GM19395 (cell line): ENCODE data around the gene LBX1.

Source experiments
- ATAC-seq: cut with Tn5 transposase; IDR thresholded peaks from one replicate; pipeline ENCODE4 v1.9.1; 2021; ENCODE audit warnings: mild to moderate bottlenecking, moderate library complexity; ENCODE audit not compliant: unreplicated experiment

The LBX1 gene, protein sequence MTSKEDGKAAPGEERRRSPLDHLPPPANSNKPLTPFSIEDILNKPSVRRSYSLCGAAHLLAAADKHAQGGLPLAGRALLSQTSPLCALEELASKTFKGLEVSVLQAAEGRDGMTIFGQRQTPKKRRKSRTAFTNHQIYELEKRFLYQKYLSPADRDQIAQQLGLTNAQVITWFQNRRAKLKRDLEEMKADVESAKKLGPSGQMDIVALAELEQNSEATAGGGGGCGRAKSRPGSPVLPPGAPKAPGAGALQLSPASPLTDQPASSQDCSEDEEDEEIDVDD

DNA sequence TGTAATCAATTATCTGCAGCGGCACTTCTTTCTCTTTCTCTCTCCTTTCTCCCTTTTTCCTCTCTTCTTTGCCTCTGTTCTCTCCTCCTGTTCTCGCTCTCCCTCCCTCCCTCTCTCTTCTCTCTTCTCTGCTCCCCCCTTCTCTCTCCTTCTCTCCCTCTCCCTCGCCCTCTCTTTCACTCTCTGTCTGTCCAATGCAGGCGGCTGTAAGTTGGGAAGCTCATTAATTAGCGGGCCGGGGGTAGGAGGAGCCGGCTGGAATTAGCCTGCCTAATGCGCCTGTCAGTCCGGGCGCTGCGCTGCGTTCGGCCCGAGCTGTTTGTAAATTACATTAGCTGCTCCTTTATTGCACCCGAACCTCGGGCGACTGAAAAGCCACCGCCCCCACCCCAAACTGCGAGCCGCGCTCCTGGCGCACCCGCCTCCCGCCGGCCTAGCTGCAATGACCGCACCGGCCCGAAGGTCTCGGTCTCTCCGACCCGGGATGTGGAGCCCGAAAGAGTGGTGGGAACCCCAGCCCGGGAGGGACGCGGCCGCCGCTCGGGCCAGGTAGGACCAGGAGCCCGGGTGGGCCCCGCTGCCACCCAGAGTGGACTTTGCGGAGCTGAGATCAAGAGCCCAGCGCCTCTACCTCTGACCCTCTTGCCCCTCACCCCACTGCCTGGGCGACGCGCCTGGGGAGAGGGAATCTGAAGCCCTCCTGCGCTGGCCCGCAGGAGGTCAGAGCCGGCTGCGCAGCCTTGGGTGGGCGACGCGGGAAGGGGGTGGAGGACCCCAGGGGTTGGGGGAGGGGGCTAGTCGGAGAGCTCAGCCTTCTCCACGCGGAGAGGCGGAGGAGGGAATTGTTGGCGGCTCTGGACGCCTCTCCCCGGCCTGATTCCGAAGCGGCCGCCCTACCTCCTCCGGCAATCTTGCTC, at the start of gene LBX1:
Gene LBX1 (minus strand): TSS at position 198 of the 917 bp plus-strand sequence. CDS start 648 bp downstream, outside the sequence.
- no peak for ATAC-seq

DNA sequence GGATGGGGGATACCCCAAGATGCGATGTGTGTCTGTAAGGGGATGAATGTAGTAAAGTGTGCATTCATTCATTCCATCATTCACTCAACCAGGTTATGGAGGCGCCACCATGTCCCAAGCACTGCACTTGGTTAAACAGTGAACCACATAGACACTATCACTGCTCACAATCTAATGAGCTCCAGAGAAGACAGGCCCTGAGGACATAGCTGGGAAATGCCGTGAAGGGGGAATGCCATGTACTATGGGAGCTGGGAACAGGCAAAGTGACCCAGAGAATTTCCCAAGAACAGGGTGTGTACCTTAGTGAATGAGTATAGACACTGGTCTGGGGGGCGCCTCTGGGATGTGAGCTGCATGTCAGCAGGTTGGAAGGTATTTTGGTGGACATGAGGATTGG, 44.5 kb upstream of the LBX1 start:
- no peak for ATAC-seq

DNA sequence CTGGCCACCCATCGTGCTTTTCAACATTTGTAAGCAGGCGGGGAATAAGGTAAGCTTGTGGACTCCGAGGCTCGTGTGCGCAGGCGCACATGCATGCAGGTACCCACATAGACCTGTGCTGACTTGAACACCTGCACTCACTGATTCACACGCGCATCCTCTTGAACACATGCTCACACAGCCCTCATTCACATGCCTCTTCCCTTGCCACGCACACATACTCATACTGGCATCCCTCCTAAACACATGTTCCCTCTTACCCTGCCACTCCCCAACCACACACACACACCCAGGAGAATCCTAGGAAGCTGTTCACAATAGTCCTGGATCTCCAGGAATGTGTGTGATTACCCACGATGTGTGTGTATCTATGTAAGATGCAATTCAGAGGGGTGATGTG, 44.1 kb upstream of the LBX1 start:
- no peak for ATAC-seq

DNA sequence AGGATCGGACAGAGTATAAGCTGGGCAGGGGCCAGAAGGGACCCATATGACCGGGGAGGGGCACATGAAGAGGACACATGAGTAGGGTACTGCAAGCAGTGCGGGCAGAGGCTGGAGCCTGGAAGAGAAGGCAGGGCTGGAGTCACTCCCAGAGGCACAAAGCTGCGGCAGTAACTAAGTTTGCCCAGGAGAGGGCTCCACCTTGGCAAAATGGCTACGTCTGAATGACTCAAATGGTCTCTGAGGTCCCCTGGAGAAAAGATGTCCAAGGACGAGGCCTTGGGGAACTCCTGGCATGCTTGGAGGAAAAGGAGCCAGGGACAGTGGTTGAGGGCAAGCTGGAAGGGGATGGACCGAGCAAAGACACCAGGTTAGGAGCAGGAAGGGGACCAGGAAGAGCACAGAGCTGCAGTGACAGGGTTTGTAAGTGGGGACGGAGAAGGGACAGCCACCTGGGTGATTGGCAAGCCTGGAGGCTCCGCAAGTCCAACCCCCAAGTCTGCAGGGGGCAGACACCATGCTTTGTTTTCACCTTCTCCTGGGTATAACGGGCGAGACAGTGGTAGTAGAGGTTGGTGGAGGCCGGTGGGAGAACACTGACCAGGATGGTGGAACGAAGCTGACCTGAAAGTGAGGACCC, 43.1 kb upstream of the LBX1 start:
- ATAC-seq, result no peak

DNA sequence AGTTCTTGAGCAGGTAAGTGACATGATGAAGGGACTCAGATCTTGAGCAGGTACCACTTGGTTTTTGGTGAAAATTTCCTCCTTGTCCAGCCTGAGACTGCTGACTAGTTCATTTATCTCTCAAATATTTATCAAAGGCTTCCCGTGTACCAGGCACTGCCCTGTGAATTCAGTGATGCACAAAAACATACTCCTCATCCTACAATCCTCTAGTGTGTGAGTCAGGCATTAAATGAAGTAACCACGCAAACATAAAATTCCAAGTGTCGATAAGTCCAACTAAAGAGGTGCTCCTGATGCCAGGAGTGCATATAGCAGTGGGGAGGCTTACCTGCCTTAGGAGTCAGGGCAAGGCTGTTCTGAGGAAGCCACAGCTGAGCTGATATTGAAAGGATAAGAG, 41.5 kb upstream of the LBX1 start:
- ATAC-seq, result no peak

DNA sequence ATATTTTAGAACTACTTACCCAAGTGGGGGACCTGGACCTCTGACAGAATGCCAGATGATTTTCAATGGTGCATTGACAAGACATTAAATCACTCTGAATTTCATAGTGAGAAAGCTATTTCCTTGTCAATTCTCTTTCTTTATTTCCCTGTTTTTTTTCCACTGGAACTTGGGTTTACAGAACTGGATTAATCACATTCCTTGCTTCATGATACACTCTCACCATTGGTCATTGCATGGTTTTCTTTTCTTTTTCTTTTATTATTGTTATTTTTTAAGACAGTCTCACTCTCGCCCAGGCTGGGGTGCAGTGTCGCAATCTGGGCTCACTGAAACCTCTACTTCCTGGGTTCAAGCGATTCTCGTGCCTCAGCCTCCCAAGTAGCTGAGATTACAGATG, 38.5 kb upstream of the LBX1 start:
- ATAC-seq, result no peak

DNA sequence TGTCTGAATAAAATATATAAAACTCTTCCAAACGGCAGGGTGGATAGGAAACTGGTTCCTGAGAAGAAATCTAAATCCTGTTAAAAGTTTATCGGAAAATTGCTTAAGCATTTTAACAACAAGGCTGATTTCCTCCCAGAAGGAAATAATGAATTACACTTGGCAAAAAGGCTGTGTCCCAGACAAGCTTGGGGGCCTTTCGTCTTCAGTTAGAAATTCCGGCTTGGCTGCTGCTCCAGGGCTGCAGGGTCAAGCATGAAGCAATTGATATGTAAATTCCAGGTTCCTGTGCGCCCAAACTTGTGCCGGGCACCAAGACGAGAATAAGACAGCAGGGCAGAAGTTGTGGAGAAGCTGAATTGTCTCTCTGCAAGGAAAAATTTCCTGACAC, 38.0 kb upstream of the LBX1 start:
- ATAC-seq, result no peak

DNA sequence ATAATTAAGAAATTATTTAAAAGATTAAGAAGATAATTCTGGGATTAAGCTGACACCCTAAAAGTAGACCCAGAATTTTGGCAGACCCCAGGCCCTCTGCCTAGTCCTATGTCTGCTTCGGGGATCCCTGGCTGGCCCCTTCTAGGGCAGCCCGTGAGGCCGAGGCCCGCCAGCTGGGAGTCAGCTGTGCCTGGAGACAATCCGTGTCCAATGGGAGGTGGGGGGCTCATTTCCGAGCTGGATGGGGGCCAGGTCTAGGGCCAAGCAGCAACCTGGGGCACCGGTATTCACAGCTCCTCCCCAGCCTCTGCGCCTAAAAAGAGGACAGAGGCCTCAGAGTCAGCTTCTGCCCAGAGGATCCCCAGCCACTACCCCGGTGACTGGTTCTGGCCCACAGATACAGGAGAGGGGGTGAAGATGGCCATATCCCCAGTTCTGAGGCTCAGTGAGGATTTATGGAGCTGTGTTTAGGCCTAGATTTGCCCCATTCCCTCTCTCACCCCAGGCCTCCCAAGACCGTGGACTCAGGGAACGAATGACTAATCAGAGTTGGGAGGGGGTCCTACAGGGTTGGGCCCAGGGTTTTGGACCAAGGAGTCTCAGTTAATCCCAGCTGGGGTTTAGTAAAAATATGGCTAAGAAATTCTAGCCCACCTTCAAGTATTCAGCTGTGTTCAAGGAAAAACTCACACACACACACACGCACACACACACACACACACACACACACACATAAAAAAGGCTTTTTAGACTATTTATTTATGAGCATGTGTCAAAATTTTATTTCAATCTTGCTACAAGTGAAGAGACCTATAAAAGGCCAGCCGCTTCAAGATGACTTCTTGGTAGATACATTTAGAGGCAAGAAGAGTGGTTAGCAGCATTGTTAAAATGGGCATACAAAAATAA, 37.4 kb upstream of the LBX1 start:
- ATAC-seq, result no peak

DNA sequence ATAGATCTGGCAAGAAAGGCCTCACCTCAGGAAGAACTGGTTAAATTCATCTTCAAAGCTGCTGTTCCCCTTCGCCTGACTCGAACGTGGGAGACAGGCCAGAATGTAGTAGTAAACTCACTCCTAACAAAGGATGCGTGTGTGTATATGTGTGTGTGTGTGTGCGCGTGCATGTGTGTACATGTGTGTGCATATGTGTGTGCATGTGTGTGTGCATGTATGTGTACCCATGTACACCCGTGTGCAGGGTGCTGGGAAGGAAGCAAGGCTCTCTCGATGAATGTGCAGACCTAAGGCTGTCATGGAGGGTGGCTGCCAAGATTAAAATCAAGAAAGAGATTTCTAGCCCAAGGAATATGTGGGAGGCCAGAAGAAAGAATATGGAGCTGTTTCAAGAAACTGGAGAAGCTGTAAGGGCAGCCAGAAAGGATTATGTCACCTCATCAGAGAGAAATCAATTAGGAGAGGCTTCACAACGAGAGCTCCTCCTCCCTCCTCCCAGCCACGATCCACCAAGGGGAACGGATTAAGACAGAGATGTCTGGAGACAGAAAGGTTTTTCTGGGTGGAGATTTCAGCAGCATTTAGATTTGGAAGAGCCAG, 34.0 kb upstream of the LBX1 start:
- ATAC-seq, result no peak

DNA sequence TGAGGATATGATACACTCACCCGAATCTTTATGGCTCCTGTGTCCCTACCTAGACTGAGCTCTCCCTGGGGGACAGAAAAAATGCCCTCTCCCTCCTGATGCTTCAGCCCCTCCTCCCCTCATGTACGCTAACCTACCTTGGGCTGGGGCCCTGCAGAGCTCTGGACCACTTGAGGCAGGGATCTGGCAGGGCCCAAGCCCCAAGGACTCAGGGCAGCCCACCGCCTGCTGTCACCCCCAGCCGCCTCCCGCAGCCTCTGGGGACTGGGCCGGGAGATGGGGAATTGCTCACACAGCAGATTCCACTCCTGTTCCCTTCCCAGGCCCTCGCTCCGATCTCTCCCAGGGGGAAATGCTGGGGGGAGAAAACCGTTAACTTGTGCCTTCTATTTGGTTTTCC, 32.9 kb upstream of the LBX1 start:
- no peak for ATAC-seq

DNA sequence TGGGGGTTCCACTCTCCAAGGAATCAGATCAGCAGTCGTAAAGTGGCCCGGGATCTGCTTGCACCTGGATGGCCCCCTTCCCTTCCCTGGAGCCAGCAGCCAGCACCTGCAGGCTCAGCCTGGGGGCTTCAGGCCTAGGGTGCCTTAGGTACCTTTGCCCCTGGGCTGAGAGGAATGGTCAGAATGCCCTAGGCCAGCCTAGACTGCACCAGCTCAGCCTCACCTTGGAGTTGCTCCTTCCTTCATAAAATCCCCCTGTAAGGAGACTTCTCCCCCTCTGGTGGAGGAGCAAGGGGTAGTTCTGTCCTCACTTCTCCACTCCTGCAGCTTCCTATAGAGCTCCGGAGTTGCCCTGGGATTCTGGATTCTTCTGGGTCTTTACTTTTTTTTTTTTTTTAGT, 32.4 kb upstream of the LBX1 start:
- no peak for ATAC-seq

DNA sequence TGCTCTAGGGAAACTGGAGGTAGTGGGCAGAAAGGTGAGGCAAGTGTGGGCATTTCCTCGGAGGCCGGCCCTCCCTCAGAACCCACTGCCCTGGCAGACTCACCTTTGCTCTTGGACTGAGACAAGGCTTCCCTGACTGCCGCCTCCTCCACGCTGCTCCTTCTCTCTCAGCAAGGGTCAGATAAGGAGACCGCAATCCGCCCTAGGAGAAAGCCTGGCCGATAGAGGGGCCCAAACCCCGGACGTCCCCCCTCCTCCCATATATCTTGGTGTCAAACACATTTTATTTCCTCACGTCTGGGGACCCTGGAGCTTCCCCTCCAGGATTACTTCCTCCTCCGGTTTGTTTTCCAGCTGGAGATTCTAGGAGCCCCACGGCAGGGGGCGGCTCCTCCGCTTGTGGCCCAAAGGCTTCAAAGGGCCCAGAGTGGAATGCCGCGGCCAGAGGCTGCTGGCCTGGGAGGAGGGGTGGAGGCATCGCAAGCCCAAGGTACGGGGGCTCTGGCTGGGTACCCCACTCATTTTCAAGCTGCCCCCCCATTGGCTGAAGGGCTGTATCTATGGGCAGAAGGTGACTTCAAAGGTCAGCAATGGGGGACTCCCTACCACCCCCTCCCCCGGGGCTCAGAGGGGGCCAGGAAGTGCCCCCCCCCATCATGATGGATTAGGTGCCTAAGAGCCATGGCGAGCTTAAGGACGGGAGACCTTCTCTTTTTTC, 31.7 kb upstream of the LBX1 start:
- ATAC-seq, result no peak

DNA sequence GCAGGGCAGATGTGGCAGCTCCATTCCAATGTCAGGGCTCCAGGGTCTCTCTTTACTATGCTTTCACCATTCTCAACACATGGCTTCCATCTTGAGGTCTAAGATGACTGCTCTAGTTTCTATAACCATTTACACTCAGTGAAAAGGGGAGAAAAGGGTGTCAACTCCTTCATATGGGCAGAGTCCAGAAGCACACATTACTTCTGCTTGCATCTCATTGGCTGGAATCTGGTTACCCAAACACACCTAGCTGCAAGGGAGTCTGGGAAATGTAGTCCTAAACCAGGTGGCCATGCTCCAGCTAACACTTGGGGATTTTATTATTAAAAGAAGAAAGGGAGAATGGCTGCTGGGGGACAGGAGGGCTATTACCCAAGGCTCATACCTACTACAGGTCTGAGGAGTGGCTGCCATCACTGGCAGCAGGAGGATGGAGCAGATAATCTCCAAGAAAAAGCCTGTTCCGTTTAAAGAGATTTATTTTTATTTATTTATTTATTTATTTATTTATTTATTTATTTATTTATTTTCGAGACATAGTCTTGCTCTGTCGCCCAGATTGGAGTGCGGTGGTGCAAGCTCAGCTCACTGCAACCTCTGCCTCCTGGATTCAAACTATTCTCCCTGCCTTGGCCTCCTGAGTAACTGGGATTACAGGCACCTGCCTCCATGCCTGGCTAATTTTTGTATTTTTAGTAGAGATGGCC, 29.1 kb upstream of the LBX1 start:
- no peak for ATAC-seq

DNA sequence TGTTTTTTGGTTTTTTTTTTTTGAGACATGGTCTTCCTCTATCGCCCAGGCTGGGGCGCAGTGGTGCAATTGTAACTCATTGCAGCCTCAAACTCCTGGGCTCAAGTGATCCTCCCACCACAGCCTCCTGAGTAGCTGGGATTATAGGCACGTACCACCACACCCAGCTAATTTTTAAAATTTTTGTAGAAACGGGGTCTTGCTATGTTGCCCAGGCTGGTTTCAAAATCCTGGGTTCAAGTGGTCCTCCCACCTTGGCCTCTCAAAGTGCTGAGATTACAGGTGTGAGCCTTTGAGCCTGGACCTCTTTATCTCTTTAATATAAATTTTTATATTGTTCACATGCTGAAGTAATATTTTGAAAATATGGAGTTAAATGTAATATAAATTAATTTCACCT, 28.2 kb upstream of the LBX1 start:
- no peak for ATAC-seq

DNA sequence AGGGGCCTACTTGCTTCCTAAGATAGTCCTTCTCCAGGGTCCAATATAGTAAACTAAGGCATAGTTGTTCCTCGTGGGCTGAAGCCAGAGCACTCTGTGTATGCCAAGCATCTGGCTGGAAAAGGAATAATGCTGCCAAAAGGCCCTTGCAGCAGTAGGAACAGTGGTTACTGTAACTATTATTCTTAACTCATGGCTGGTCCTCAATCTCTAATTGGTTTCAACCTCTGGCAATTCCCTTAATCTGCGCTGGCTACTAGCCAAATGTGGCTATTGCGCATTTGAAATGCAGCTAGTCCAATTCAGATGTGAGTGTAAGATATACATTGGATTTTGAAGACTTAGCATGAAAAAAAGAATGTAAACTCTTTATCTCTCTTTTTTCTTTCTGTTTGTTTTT, 27.8 kb upstream of the LBX1 start:
- ATAC-seq, result no peak

DNA sequence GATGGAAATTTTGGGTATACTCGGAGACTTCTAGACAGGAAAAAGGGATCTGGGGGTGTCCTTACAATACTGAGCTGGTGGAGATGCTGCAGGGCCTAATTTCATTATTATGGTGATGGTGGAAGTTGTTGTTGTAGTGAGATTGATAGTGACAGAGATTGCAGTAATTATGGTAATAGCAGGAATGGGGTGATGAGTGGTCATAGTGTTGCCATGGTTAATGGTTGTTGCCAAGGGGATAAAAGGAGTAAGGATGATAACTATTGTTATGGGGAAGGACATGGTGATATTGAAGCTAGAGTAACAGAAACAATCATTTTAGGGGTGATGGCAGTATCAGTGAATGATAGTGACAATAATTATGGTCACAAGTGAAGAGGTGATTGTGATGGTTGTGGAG, 27.1 kb upstream of the LBX1 start:
- ATAC-seq, result no peak

DNA sequence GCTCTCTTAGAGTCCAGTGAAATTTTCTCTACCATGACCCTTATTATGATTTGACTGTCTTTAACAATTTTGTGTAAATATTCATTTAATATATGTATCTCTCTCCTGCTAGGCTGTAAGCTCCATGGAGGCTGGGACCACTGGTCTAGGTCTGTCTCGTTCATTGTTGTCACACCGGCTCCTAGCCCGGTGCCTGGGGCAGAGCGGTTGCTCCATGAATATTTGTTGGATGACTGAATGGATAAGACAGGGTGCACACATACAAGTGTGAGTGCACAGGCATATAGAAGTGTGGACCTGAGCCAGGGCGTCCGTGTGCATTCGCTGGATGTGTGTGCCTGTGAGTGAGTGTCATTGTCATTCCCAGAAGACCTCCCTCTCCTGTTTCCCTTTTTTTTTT, 20.9 kb upstream of the LBX1 start:
- ATAC-seq, result no peak

DNA sequence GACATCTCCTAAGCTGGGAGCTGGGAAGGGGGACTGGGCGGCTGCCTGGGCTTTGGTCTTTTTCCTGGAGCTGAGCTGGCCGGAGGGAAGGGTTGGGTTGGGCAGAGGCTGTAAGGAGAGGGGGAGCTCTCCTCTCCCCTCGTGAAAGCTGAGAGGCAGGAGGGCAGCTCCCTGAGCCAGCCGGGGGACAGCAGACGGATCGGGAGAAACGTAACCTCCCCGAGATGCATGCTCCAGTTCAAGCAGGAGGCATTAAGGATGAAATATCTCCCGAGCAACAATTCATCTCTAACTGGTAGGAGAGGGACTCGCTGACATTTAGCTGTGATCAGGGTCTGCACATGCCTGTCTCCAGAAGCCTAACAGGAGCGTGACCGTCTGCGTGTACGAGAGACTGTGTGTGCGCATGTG, 19.9 kb upstream of the LBX1 start:
- ATAC-seq, result no peak

DNA sequence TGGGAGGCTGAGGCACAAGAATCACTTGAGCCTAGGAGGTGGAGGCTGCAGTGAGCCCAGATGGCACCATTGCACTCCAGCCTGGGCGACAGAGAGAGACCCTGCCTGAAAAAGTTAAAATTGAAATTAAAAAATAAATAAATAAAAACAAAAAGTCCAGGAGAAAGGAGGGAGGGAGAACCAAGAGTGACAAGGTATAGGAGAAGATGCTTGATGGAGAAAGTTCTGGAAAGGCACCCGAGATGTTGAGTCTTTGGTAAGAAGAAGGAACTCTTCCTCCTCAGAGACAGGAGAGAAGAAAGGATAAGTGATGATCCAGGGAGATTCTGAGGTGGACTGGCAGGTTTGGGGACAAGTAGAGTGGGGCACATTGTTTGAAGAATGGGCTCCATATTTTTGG, 17.4 kb upstream of the LBX1 start:
- ATAC-seq, result no peak
